ENCODE results near the gene MYBL2.

DNA sequence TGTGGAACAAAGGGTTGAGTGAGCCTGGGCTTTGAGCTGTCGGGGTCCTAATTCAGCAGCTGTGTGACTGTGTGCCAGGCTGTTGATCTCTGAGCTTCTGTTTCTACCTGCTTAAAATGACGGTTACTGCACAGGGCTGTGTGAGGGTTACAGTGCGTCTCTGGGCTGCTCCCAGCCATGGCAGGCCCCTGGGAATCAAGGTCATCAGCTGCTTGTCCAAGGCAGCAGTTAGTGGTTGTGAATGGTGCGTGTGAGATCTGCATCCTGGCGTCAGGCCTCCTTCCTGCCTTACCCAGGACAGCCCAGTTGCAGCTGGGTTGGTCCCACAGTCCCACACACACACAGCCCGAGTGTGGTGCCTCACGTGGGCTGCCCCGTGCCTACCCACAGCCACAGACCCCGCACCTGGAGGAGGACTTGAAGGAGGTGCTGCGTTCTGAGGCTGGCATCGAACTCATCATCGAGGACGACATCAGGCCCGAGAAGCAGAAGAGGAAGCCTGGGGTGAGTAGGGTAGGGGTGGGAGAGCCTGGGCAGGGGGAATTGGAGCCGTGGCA is 44.3 kb downstream of the MYBL2 start:
- no peak for TF ChIP-seq CTCF (IDR thresholded peaks at IDR 0.05)
- TF ChIP-seq POLR2A (IDR thresholded peaks at IDR 0.05) = no peak

All from Peyer's patch (tissue), 4 donors.